HFF-Myc (cell line): Measurements from ENCODE around the gene FTH1.

Experiments used
- DNase-seq: peaks from one replicate; pipeline ENCODE4 v3.0.0-alpha.2; 2011; ENCODE audit warnings: low read depth; ENCODE audit errors: extremely low read depth
- H3K4me3 ChIP-seq: replicated peaks from 2 replicates; pipeline ENCODE4 v1.5.1; 2011; ENCODE audit warnings: low read depth, mild to moderate bottlenecking, control low read depth, low read length
- TF ChIP-seq, protein P1 (sequence below): IDR thresholded peaks from 2 replicates; pipeline ENCODE4 v1.5.1; 2012; ENCODE audit warnings: mild to moderate bottlenecking, low read depth, low read length, control low read depth; ENCODE audit errors: missing control alignments

FTH1 gene

DNA sequence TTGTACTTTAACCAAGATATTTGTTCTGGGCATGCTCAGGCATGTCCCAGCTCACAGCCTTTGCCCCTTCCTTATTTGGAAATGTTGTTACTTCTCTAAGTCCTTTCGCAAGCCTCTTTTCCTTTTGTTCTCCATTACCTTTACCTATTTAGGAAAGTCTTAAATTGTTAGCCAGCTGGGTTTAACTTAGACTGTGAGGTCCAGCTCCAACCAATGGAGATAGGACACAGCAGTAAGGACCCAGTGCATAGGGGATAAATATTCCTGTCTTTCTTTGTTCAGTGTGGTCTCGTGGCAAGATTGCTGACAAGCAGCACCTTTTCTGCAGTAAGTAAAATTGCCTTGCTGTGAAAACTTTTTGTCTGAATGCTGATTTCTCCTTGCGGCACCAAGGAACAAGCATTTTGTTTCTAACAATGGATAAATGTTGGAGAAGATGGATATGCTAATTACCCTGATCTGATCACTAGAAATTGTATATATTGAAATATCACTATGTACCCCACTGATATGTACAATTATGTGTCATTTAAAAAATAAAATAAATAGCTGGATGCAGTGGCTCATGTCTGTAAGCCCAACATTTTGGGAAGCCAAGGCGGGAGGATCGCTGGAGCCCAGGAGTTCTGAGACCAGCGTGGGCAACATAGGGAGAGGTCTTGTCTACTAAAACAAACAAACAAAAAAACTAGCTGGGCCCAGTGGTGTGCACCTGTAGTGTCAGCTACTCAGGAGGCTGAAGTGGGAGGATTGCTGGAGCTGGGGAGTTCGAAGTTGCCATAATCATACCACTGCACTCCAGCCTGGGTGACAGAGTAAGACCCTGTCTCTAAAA, 31.9 kb upstream of the FTH1 start:
- DNase-seq, result peak; percentile 40
- TF ChIP-seq, protein P1, sequence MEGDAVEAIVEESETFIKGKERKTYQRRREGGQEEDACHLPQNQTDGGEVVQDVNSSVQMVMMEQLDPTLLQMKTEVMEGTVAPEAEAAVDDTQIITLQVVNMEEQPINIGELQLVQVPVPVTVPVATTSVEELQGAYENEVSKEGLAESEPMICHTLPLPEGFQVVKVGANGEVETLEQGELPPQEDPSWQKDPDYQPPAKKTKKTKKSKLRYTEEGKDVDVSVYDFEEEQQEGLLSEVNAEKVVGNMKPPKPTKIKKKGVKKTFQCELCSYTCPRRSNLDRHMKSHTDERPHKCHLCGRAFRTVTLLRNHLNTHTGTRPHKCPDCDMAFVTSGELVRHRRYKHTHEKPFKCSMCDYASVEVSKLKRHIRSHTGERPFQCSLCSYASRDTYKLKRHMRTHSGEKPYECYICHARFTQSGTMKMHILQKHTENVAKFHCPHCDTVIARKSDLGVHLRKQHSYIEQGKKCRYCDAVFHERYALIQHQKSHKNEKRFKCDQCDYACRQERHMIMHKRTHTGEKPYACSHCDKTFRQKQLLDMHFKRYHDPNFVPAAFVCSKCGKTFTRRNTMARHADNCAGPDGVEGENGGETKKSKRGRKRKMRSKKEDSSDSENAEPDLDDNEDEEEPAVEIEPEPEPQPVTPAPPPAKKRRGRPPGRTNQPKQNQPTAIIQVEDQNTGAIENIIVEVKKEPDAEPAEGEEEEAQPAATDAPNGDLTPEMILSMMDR, result no peak
- H3K4me3 ChIP-seq, result no peak overlapping the region

DNA sequence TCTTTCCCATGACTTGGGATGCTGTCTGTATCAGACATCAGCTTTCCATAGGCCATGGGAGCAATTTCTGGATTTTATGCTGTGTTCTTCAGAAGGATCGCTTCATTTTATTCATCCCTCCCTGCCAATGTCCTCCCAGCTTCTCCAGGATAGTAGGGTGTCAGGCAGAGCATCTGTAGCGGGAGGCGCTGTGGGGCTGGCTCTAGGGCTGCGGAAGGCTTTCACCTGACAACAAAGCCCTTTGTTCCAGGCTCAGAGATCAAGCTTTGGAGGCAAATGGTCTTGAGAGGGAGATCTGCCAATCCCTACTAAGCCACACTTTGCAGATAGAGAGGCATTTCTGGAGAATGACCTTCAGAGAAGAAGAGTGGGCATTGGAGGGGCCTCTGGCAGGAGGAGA, 29.5 kb upstream of the FTH1 start:
- TF ChIP-seq, protein P1, result no peak
- H3K4me3 ChIP-seq, result no peak overlapping the region
- DNase-seq, result no peak

DNA sequence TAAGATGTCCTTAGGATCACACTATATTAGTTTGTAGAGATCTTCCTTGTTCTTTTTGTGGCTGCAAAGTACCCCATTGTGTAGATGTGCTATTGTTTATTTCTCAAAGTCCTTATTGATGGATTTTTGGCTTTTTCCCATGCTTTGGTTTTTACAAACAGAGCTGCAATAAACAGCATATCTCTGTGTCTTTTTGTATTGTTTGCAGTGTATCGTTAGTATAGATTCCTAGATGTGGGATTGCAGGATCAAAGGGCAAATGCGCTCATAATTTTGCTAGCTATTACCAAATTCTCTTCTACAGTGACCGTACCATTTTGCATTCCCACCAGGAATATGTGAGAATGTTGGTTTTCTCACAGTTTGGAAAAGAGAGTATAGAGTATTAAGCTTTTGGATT, 27.5 kb upstream of the FTH1 start:
- H3K4me3 ChIP-seq, result no peak overlapping the region
- no peak for DNase-seq
- TF ChIP-seq, protein P1, result no peak

DNA sequence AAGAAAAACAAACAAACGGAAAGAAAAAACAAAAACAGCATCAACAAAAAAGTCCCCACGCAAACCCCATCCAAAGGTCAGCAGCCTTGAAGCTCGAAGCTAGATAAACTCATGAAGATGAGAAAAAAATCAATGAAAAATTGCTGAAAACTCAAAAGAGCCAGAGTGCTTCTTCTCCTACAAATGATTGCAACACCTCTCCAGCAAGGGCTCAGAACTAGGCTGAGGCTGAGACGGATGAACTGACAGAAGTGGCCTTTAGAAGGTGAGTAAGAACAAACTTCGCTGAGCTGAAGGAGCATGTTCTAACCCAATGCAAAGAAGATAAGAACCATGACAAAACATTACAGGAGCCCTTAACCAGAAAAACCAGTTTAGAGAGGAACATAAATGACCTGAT, 18.4 kb upstream of the FTH1 start:
- no peak overlapping the region for H3K4me3 ChIP-seq
- TF ChIP-seq, protein P1, result no peak
- no peak for DNase-seq

DNA sequence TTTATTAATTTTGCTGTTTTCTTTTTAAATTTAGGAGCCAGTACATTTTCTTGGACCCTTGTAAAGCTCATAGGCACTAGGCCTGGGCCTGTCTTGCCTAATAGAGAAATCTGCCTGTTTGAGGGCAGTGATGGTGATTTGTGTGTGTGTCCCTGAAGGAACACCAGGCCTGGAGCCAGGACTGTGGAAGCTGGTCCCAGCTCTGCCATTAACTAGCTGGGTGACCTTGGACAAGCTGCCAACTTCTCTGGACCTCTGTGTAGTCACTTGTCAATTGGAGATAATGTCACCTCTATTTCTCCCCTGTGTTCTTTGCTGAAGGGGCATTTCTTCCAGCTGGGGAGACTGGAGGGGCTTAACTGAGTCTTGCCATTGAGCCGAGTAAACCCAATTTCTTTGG, 16.0 kb upstream of the FTH1 start:
- DNase-seq, result no peak
- no peak overlapping the region for H3K4me3 ChIP-seq
- TF ChIP-seq, protein P1, result no peak

DNA sequence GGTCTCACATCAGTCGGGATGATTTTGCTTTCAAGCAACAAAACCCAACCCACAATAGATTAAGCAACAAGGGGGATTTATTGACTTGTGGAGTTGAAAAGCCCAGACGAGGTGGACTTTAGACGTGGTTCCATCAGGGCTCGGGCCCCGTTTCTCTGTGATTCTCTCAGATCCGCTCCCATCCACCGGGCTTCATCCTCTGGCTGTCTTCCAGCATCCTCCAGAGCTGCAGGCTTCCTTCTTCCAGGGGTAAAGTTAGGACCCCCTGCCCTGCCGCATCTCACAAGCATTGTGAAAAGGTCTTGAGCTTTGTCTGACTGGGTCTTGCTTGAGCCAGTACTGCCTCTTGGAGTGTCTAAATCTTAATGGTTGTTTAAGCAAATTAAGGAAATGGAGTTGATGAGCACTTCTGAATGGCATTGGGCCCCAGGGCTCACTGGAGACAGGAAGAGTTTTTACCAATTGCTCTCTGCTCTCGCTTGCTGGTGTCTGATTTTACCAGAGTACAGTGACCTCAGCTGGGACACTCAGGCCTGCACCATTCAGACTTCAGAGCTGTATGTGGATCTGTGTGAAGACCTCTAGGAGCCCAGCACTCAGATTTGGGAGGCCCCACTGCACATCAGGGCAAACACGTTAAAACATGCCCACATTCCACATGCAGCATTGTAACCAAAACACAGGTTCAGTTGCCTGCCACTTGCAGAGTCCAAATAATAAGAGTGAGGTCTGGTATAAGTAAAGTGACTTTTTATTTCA, 13.5 kb upstream of the FTH1 start:
- TF ChIP-seq, protein P1, result no peak
- no peak overlapping the region for H3K4me3 ChIP-seq
- no peak for DNase-seq
